Omental fat pad (tissue), 4 donors: Measurements from ENCODE around the gene MINDY1. TPM values are rescaled to one million over a fixed set of nuclear protein-coding genes. Genes with fewer than 3 reads are reported as not detected.
A peak's percentile ranks its signal among the peaks of the same experiment; 100 is the strongest.

Experiments used
- ATAC-seq: fragments of 150-250 bp; one replicate; pipeline ENCODE4 v1.9.1; 2016; ENCODE audit warnings: mild to moderate bottlenecking, moderate library complexity; ENCODE audit not compliant: low FRiP score
- DNase-seq: peaks from one replicate; pipeline ENCODE4 v3.0.0-alpha.2; 2019; ENCODE audit warnings: low spot score
- total RNA-seq, 4 donors: library from RNA; depleted of rRNA; stranded (reverse); fragments of >200 nt; gene quantifications; one replicate each; pipeline ENCODE4 v1.1.0, GENCODE V29; 2016
- TF ChIP-seq, protein P1 (sequence below), 3 donors: fragments of 450-650 bp; IDR thresholded peaks; one replicate each; pipeline ENCODE4 v1.5.1; 2016 to 2017; ENCODE audit warnings: antibody characterized with exemption in 3 of 3, mild to moderate bottlenecking in 3 of 3, moderate library complexity in 2 of 3

MINDY1 gene
- total RNA-seq, 4 donors from 2014 or later: 15.5 to 35.4 (median 33.2) TPM

DNA sequence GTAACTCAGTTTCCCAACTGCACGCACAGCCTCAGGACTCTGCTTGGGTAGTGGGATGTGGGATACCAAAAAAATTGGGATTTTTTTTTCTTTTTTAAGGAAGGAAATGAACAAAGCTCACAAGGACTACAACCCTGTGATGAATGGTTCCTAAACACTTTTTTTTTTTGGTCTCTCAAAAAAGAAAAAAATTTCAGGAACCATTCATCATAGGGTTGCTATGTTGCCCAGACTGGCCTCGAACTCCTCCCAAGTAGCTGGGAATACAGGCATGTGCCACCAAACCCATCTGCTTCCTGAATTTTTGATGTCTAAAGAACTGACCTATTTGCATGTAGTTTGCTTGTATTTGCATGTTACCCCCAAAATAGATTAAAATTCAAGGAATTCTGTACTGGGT, 6.8 kb downstream of the MINDY1 start:
- no peak for ATAC-seq
- no peak for DNase-seq
- TF ChIP-seq, protein P1, sequence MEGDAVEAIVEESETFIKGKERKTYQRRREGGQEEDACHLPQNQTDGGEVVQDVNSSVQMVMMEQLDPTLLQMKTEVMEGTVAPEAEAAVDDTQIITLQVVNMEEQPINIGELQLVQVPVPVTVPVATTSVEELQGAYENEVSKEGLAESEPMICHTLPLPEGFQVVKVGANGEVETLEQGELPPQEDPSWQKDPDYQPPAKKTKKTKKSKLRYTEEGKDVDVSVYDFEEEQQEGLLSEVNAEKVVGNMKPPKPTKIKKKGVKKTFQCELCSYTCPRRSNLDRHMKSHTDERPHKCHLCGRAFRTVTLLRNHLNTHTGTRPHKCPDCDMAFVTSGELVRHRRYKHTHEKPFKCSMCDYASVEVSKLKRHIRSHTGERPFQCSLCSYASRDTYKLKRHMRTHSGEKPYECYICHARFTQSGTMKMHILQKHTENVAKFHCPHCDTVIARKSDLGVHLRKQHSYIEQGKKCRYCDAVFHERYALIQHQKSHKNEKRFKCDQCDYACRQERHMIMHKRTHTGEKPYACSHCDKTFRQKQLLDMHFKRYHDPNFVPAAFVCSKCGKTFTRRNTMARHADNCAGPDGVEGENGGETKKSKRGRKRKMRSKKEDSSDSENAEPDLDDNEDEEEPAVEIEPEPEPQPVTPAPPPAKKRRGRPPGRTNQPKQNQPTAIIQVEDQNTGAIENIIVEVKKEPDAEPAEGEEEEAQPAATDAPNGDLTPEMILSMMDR (IDR thresholded peaks at IDR 0.05): no peak

DNA sequence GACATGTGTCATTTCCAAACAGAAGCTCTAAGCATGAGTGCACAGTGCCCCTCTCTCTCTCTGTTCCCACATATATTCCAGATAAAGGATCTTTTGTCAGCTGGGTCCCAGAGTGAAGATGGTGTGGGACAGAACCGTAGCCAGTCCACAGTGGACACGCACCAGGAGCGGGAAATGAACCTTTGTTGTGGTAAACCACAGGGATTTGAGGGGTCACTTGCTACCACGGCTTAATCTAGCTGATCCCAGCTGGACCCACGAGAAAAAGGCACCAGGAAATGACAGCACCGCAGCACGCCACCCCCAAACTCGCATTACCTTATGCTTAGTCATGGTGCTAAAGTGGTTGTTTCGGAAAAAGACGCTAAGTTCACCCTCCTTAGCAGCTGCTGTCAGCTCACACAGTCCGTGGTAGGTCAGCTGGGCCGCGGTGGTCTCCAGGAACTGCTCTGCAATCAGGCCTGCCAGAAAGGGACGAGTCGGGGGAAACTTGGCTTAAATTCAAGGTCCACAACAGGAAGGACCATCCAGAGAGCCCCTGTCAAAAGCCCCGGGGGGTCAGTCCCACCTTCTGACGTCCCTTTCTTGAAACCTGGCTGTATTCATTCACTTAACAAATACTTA, 7.5 kb downstream of the MINDY1 start:
- ATAC-seq (no peak), DNase-seq (no peak)

DNA sequence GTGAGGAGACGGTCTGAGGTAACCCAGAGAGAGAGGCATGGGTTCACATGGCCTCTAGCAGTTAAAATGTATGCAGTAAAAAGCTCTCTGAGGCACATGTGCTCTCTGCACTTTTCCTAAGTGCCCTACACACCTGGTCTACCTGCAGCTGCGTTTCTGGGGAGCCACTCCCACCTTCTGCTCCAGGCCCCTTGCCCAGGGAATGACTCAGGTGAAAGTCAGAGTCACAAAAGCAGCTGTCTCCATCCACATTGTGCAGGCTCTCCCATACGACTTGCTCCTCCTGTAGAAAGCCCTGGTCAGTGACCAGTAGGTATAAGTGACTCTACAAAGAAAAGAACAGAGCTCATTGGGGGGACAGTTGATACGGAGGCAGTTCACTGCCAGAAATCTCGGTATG, 8.8 kb downstream of the MINDY1 start:
- no peak for ATAC-seq
- TF ChIP-seq, protein P1 (IDR thresholded peaks at IDR 0.05): no peak
- DNase-seq: no peak

More for the DNA sequence above, 7.5 kb downstream of the MINDY1 start:
- TF ChIP-seq, protein P1 (IDR thresholded peaks at IDR 0.05): no peak

DNA sequence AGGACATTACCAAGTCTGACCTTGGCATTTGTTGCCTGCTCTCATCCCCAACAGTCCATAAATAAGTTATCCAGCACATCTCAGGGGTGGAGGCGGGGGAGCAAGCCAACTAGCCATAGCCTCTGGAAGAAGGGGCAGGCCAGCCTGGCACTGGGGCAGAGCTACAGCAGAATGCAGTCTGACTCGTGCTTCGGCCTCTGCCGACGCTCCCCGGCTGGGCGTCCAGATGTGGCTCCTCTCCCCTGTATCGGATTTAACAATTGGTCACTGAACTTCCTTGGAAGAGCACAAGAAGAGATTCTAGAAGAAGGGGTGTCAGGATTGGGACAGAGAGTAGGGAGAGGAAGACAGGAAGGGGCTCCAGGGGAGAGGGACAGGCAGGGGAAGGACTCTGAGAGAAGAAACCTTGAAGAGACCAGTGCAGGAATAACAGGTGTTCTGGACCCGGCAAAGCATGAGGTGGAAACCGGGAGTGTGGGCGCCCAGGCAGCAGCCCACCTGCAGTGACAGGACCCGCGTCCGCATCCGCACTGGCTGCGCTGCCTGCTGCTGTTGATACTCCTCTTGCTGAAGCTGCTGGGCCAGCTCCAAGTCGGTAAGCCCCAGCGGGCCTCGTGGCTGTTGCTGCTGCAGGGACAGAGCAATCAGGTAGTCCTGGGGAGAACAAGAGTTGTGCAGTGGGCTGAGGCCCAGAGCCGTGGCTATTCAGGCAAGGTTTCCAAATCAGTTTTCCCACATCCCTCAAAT, 9.4 kb downstream of the MINDY1 start:
- no peak for ATAC-seq
- TF ChIP-seq, protein P1 (IDR thresholded peaks at IDR 0.05): no peak

DNA sequence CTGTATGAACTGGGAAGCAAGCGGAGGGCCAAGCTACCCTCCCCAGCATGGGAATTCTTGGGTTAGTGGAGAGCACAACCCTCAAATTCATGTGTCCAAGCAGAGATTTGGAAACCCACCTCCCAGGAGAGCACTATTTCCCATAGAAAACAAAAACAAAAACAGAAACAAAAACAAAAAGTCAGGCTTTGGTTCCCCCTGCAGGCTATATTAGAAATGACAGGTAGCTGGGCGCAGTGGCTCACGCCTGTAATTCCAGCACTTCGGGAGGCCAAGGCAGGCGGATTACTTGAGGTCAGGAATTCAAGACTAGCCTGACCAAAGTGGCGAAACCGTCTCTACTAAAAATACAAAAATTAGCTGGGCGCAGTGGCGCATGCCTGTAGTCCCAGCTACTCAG, 10.8 kb downstream of the MINDY1 start:
- ATAC-seq: peak; percentile 29
- TF ChIP-seq, protein P1 (IDR thresholded peaks at IDR 0.05): peak in 2 of 3 donors; percentile 15 to 77
- DNase-seq: no peak

More for the DNA sequence above, 9.4 kb downstream of the MINDY1 start:
- no peak for DNase-seq

- DNase-seq (no peak), ATAC-seq (peak; percentile 33)
- TF ChIP-seq, protein P1 (IDR thresholded peaks at IDR 0.05): no peak
Measured at GRCh38 chr1:150995460-150995859, 11.2 kb downstream of the MINDY1 start.

DNA sequence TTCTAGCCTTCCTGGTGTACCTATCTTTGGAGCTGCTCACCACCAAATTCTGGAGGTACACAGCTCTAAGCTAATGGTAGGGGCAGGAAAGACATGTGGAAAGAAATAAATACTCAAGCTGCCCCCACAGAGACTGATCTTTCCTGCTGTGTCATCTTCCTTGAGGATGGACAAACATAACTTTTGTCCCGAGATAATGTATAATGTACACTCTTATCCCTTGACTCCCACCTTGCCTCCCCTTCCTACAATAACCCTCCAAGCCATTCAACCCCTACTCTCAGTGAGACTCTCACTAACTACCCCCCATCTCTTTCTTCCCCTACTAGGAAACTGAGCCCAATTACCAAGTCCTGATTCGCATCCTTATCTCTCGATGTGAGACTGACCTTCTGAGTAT, 12.5 kb downstream of the MINDY1 start:
- DNase-seq (no peak), ATAC-seq (no peak)
- TF ChIP-seq, protein P1 (IDR thresholded peaks at IDR 0.05): no peak
